ENCODE measurements around the gene PTPN12. TPM values are rescaled to one million over a fixed set of nuclear protein-coding genes. Genes with fewer than 3 reads are reported as not detected.

The PTPN12 gene
- total RNA-seq, 4 donors from 2014 or later, result 129 to 168 (median 151) TPM

GRCh38 chr7:77655836-77656455 lies 118.9 kb downstream of the PTPN12 start:
- peaks cover 0 to 67% (median 0%) of the 10 kb centered on the region in 3 donors for H3K36me3 ChIP-seq
- WGBS, 2 donors, result 93 to 94% methylated on average over 9 of the region's 9 CpGs
- H3K27ac ChIP-seq, result no peak overlapping the region

GRCh38 chr7:77657427-77658224 lies 120.5 kb downstream of the PTPN12 start:
- H3K36me3 ChIP-seq, result peaks cover 0 to 68% (median 0%) of the 10 kb centered on the region in 3 donors

More at GRCh38 chr7:77655836-77656455, 118.9 kb downstream of the PTPN12 start:
- H3K4me3 ChIP-seq, result no peak overlapping the region
- H3K27me3 ChIP-seq, result no peaks in the 10 kb centered on the region
- peaks cover 0 to 8% (median 0%) of the 10 kb centered on the region in 4 donors for H3K4me1 ChIP-seq
- TF ChIP-seq EP300 (IDR thresholded peaks at IDR 0.05) (no peak), POLR2A (IDR thresholded peaks at IDR 0.05) (no peak), CTCF (IDR thresholded peaks at IDR 0.05) (no peak)
- H3K9me3 ChIP-seq, result no peaks in the 10 kb centered on the region
- DNase-seq (ENCODE audit: low spot score in 2 of 2), result no peak

GRCh38 chr7:77658928-77659327 lies 121.8 kb downstream of the PTPN12 start:
- Histone ChIP-seq H3K36me3 (peaks cover 0 to 59% (median 0%) of the 10 kb centered on the region in 3 donors), H3K27ac (no peak overlapping the region)
- 94 to 96% methylated on average over 5 of the region's 5 CpGs for WGBS, 2 donors

More at GRCh38 chr7:77657427-77658224, 120.5 kb downstream of the PTPN12 start:
- H3K9me3 ChIP-seq, result no peaks in the 10 kb centered on the region
- TF ChIP-seq EP300 (IDR thresholded peaks at IDR 0.05) (no peak), CTCF (IDR thresholded peaks at IDR 0.05) (peak in 4 of 5 experiments; percentile 20 to 46 (median 38)), POLR2A (IDR thresholded peaks at IDR 0.05) (no peak)
- no peaks in the 10 kb centered on the region for H3K4me1 ChIP-seq
- WGBS, 2 donors, result 95 to 98% methylated on average over 1 of the region's 1 CpG
- H3K27ac ChIP-seq, result no peak overlapping the region
- no peak overlapping the region for H3K4me3 ChIP-seq
- H3K27me3 ChIP-seq, result no peaks in the 10 kb centered on the region
- DNase-seq (ENCODE audit: low spot score in 2 of 2), result peak in 1 of 2 donors; percentile 14

GRCh38 chr7:77661816-77662215 lies 124.7 kb downstream of the PTPN12 start:
- H3K4me1 ChIP-seq, result no peaks in the 10 kb centered on the region
- no peak for DNase-seq (ENCODE audit: low spot score in 2 of 2)
- WGBS, 2 donors, result 89 to 91% methylated on average over 5 of the region's 5 CpGs
- H3K4me3 ChIP-seq, result no peak overlapping the region
- no peak overlapping the region for H3K27ac ChIP-seq
- no peaks in the 10 kb centered on the region for H3K9me3 ChIP-seq
- no peak for TF ChIP-seq CTCF (IDR thresholded peaks at IDR 0.05)
- TF ChIP-seq EP300 (IDR thresholded peaks at IDR 0.05), result no peak
- no peak for TF ChIP-seq POLR2A (IDR thresholded peaks at IDR 0.05)
- no peaks in the 10 kb centered on the region for H3K27me3 ChIP-seq
- peaks cover 0 to 58% (median 0%) of the 10 kb centered on the region in 3 donors for H3K36me3 ChIP-seq

More at GRCh38 chr7:77658928-77659327, 121.8 kb downstream of the PTPN12 start:
- H3K9me3 ChIP-seq, result no peaks in the 10 kb centered on the region
- H3K4me3 ChIP-seq, result no peak overlapping the region
- no peaks in the 10 kb centered on the region for H3K27me3 ChIP-seq
- no peaks in the 10 kb centered on the region for H3K4me1 ChIP-seq
- TF ChIP-seq POLR2A (IDR thresholded peaks at IDR 0.05), result no peak
- no peak for DNase-seq (ENCODE audit: low spot score in 2 of 2)

GRCh38 chr7:77662869-77663268 lies 125.8 kb downstream of the PTPN12 start:
- no peak overlapping the region for H3K4me3 ChIP-seq
- DNase-seq (ENCODE audit: low spot score in 2 of 2), result no peak
- TF ChIP-seq EP300 (IDR thresholded peaks at IDR 0.05) (no peak), CTCF (IDR thresholded peaks at IDR 0.05) (no peak), POLR2A (IDR thresholded peaks at IDR 0.05) (no peak)
- no peaks in the 10 kb centered on the region for H3K27me3 ChIP-seq
- 94 to 99% methylated on average over 2 of the region's 2 CpGs for WGBS, 2 donors
- no peak overlapping the region for H3K27ac ChIP-seq
- H3K4me1 ChIP-seq, result peaks cover 0 to 7% (median 0%) of the 10 kb centered on the region in 4 donors
- no peaks in the 10 kb centered on the region for H3K9me3 ChIP-seq
- peaks cover 0 to 61% (median 0%) of the 10 kb centered on the region in 3 donors for H3K36me3 ChIP-seq
